GM04504 (cell line): Measurements from ENCODE around the gene DHRS13.
A peak's percentile ranks its signal among the peaks of the same experiment; 100 is the strongest.
"Not testable (repeated sequence)": the region's sequence is repeated elsewhere in the genome, so short reads cannot be mapped to it uniquely, and the experiment has no call there.

Experiments used
- DNase-seq: peaks from one replicate; pipeline ENCODE4 v3.0.0-alpha.2; 2012; ENCODE audit warnings: low read depth

DHRS13 gene

DNA sequence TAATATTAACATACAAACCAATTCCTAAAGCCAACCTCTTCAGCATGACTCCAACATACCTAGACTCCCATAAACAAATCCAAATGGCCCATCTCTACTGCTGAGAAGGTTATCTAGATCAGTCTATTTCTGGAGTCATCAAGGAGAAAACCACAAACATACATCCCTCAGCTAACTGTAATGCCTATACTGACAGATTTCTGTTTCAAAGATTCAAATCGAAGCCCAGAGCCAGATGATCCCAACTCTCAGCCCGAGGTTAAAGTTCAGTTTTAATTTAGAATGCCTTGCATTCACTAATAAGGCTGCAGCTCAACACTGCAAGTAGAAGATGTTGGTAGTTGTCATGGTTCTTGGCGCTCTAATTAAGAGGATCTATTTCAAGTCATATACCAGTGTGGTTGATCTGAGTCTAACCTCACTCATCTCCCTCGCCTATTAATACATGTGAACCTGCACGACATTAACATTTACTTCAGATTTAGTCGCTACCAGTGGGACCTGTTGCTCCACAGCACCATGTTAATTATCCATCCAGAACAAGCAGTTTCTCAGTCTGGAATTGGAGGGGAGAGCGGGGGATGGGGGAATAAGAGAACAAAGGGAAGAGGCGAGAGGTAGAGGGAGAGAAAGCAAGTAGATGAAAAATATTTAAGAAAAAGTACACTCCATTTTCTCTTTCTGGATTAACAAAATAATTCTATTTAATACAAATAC lies 33.0 kb upstream of the DHRS13 start:
- DNase-seq = no peak

- DNase-seq = not testable (repeated sequence)
Observed at GRCh38 chr17:28934508-28934907, 31.6 kb upstream of the DHRS13 start.

DNA sequence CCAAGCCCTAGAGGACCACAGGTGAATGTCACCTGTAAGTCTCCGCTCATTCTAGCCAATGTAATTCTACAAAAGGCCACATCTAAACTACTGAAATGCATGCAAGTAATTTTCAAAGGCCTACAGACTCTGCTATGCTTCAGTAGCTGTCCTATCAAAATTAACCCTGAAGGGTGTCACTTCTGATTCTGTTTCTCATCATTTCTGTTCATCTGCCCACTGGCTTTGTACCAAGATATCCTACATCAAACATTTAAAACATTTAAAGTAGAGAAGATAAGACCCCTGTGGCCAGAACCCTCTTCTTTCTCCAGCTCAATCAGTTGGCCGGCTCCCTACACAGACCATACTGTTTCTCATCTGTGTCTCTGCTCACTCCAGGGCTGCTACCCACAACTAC lies 26.9 kb upstream of the DHRS13 start:
- DNase-seq = no peak

DNA sequence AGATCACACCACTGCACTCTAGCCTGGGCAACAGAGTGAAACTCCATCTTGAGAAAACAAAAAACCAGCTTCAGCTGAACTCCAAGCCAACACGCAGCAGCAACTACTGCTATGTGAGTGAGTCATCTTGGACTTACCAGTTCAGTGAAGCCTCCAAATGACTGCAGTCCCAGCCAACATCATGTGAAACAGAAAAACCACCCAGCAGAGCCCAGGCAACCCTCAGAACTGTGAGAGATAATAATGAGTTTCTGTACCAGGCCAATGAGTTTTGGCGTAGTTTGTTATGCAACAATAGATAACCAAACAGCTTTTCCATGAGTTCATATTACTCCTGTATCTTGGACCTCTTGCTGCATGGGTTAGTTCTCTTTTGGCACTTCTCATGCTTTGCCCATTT lies 25.2 kb upstream of the DHRS13 start:
- no peak for DNase-seq

DNA sequence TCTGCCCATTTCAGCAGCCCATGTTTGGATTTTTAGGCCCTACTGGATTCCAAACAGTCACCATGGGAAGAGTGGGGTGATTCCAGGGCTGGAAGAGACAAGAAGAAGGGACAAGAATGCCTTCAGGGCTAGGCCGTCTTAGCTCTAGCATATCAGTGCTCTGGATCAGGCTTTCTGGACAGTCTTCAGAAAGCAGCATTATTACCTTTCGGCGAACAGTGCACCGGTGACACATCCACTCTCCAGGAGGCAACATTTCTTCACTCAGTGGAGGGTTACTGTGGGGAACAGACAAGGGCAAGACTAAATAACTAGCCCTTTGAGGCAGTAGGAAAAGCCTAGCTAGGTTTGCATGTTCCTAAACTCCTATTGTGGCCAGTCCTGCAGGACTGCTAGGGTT lies 23.9 kb upstream of the DHRS13 start:
- no peak for DNase-seq

DNA sequence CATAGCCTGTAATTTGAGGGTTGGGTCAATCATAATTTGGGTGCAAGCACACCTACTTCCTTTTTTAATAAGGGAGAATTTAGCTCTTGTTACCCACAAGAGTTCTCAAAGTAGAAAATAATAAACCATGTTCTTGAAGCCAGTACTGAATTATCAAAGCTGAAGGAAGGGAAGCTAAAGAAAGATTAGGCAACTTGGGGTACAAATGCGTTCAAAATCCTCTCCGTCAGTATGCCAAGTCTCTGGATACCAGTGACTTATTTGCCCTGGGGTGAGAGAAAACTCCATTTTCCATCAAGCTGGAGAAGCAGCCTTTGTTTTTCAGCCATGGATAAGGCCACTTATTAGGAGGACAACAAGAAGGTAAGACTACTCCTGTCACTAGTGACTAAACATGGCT lies 23.5 kb upstream of the DHRS13 start:
- no peak for DNase-seq

DNA sequence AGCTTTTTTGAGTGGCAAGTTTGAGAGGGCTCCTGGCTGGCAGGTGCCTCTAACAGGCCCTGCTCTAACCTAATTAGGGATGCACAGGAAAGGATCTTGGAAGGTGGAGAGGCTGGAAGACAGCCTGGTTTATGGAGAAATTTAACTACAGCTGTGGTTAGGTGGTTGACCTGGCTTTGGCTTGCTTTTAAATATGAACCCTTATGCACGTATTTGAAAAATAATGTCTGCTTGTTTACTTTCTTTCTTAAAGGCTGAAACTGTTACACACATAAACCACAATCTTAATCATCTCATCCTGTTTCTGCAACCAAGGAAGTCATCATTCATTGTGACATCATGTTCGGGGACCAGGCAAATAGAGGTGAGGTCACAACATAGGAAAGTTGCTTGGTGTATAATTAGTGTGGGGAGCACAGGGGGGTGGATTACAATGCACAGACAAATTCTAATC lies 23.1 kb upstream of the DHRS13 start:
- DNase-seq = peak; percentile 86

- DNase-seq = no peak
Observed at GRCh38 chr17:28920201-28920600, 17.3 kb upstream of the DHRS13 start.

DNA sequence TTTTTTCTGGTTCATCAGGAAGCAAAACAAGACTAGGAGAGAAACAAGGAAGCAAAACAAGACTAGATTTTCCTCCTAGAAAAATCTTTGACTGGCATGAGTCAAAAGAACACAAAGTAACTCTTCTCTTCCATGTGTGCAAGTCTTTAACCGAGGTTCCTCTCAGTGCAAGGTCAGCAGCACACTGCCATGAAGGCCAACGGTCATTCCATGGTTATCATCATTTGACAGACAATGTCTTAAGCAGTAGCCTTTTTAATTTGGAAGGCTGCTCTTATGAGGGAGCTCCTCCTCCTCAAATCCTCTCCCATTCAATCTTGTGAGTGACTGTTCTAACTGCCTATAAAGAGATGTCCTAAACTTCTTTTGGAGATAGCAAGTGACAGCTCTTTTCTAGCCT lies 15.4 kb upstream of the DHRS13 start:
- DNase-seq = no peak

DNA sequence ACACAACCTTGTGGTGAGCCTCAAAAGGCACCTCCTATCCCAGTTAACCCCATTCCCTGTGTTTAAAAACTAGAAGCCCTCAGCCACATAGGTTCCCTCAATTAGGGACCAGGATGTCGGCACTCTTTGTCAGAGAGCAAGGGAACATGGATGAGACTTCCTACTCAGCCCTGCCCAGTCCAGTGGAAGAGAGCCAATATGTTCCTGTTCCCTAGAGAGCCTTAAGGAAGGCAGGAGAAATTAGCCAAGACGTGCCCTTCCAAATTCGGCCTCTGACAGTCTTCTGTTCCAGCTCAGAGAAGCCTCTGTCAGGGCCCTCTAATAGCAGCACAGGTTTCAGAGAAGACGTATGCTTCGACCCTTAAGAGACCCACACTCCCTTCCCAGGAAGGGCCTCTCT lies 14.6 kb upstream of the DHRS13 start:
- no peak for DNase-seq

GRCh38 chr17:28917029-28917428 lies 14.2 kb upstream of the DHRS13 start:
- no peak for DNase-seq

- DNase-seq = no peak
Observed at GRCh38 chr17:28916302-28916934, 13.5 kb upstream of the DHRS13 start.

DNA sequence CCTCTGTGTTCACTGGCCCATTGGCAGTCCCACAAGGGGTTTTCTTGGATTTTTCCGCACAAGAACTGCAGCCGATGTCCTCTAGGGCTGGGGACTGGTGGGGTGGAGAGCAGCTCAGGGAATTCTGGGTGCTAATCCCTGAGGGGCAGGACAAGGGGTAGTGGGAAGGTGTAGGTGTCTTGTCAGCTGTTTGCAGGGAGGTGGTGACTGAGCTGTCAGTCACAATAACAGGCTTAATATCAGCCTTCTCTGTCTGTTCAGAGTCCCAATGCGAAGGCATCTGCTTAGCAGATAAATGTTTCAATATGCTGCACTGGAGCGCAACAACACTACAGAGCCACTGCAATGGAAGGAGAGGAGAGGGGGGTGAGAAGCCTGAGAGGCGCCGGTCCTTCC lies 10.1 kb upstream of the DHRS13 start:
- no peak for DNase-seq

DNA sequence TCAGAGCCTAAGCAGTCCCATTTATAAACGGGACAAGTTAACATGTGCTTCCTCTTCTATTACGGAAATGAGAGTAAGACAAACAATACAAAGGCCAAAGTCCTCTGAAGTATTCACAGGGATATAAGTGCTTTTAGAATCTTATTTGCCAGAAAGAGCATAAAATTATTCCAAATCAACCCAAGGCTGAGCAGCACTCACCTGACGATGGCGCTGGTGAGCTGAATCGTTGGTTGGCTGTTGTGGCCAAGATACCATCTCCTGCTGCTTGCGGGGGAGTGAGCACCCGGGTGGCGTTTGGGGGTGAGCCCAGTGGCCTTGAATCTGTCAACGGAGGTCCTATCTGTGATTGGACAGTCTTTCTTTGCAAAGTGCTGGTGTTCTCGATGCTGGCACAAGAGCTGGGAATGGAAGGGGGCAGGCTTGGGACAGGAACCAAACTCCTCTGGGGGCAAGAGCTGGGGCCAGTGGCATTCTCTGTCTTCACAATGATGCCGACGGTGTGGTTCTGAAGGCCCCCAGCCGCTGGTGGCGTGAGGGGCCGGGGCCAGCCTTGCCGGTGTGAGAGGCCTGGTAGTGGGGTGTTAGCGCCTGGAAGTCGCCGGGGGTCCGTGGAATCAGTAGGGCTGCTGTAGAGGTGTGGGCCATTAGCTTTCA lies 9.5 kb upstream of the DHRS13 start:
- no peak for DNase-seq

- DNase-seq = no peak
Observed at GRCh38 chr17:28911411-28912045, 8.6 kb upstream of the DHRS13 start.

GRCh38 chr17:28910534-28910933 lies 7.7 kb upstream of the DHRS13 start:
- no peak for DNase-seq

DNA sequence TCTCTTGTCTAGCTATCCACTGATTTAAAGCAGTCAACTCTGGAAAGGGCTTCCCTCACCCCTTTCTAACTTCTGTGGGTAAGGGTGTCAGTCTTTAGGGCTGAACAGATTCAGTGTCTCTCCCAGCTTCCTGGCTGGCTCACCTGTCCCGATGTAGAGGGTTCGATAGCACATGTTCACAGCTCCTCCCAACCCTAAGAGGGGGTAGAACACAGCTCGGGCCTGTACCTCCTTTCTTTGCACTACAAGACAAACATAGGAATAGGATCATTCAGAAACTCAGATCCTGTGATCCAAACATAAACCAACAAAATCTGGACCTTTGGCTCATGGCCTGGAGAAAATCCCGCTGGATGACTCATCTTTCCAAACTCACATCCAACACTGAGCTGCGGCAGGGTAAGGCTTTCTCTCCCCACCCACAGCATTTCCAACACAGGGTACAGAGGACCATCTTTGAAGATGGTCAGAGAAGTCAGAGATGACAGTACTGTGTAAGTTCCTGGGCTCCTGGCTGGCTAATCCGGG lies 5.8 kb upstream of the DHRS13 start:
- peak; percentile 58 for DNase-seq

- DNase-seq = no peak
Observed at GRCh38 chr17:28907709-28908475, 5.0 kb upstream of the DHRS13 start.

- DNase-seq = no peak
Observed at GRCh38 chr17:28906706-28907438, 4.0 kb upstream of the DHRS13 start.

- no peak for DNase-seq
Observed at GRCh38 chr17:28906276-28906675, 3.4 kb upstream of the DHRS13 start.

GRCh38 chr17:28904800-28905199 lies 1.9 kb upstream of the DHRS13 start:
- DNase-seq = no peak
